GM12873 (cell line): ENCODE data around the gene AMMECR1.
A peak's percentile ranks its signal among the peaks of the same experiment; 100 is the strongest.

Experiments used
- TF ChIP-seq, protein P1 (sequence below): IDR thresholded peaks from 2 replicates; pipeline ENCODE4 v1.5.1; 2012; ENCODE audit warnings: low read depth, mild to moderate bottlenecking, moderate library complexity, low read length, control low read depth; ENCODE audit not compliant: insufficient read depth; ENCODE audit errors: missing control alignments

AMMECR1 gene

DNA sequence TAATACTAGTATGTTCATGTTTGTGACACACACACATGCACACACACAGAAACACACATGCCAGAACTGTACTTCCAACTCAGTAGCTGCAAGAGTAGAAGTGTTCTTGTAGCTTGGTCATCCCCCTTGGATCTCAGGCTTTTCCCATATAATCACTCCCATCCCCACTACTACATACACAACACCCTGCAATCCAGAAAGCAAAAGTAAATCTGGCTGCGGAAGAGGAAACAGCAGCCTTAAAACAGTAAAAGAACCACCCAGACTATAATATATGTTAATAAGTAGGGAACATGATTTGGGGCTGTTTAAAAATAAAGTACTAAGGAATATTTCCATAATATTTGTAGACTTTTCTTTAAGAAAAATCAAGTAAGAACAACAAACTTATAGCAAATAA is 103.2 kb downstream of the AMMECR1 start:
- TF ChIP-seq, protein P1, sequence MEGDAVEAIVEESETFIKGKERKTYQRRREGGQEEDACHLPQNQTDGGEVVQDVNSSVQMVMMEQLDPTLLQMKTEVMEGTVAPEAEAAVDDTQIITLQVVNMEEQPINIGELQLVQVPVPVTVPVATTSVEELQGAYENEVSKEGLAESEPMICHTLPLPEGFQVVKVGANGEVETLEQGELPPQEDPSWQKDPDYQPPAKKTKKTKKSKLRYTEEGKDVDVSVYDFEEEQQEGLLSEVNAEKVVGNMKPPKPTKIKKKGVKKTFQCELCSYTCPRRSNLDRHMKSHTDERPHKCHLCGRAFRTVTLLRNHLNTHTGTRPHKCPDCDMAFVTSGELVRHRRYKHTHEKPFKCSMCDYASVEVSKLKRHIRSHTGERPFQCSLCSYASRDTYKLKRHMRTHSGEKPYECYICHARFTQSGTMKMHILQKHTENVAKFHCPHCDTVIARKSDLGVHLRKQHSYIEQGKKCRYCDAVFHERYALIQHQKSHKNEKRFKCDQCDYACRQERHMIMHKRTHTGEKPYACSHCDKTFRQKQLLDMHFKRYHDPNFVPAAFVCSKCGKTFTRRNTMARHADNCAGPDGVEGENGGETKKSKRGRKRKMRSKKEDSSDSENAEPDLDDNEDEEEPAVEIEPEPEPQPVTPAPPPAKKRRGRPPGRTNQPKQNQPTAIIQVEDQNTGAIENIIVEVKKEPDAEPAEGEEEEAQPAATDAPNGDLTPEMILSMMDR: no peak

DNA sequence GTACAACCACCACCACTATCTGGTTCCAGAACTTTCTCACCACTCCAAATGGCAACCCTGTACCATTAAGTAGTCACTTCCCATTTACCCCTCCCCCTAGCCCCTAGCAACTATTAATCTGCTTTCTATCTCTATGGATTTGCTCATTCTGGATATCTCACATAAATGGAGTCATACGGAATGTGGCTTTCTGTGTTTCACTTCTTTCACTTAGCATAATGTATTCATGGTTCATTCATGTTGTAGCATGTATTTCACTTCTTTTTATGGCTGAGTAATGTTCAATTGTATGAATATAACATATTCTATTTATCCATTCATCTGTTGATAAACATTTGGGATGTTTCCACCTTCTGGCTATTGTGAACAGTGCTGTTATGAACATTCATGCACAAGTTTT is 104.7 kb downstream of the AMMECR1 start:
- TF ChIP-seq, protein P1: no peak

DNA sequence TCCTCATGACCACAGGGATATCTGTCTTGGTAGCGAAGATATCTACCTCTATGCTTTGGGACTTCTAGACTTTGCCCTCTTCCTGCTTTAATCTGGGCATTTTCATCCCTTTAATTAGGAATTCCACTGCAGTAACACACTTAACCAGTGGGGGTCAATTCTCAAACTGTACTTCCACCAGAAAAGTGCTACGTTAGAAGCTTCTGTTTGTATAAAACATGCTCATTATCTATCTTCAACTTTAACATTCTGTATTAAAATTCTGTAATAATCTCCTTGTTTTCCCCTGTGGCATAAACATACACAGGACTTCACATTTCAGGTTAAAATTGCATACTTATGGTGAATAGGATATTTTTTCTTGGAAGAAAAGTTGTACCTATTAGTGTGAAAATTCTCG is 105.6 kb downstream of the AMMECR1 start:
- TF ChIP-seq, protein P1: peak; percentile 29

DNA sequence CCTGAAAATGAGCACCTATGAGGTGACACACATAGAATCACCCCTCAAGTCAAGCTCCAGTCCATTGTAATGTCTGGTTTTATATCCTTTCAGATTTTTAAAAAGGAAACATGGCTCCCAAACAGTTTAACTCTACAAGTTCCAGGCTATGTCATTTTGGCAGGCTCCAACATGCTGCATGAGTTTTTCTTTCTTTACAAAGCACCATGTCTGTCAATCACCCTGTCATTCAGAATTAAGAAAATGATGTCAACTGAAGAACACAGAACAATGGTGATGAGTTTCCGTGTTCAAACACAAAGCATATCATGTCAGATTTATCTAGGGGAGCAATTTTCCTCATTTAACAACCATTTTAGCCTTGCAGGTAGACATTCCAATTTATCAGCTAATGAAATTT is 106.5 kb downstream of the AMMECR1 start:
- TF ChIP-seq, protein P1: no peak

DNA sequence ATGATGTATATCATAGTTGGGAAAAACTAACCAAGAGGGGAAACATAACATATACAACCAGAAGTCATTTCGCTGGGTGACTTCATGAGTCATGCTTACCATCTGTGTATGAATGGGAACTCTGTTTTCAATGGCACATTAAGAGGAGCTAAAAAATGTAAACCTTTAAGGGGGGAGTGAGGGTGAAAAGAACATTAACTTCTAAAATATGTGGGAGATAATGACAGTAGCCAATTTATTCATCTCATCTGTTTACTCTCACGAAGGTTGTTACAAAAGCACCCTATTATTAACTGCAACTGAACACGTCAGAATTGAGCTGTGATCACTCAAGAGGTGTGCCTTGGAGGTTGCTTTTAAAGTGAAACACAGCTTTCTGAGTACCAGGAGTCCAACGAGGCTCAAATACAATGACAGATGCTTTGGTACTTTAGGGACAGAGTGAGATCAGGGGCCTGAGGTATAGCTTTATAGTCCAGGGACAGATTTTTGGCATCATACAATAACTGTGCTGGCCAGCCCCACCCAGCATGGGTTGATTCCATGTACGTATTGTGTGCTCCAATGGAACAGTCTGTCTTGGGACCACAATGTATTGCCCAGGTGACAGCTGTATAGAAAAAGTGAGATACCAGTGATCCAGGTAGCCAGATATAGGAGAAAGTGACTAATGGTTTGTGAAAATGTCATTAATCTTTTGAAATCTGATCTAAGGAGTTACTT is 107.3 kb downstream of the AMMECR1 start:
- TF ChIP-seq, protein P1: no peak

DNA sequence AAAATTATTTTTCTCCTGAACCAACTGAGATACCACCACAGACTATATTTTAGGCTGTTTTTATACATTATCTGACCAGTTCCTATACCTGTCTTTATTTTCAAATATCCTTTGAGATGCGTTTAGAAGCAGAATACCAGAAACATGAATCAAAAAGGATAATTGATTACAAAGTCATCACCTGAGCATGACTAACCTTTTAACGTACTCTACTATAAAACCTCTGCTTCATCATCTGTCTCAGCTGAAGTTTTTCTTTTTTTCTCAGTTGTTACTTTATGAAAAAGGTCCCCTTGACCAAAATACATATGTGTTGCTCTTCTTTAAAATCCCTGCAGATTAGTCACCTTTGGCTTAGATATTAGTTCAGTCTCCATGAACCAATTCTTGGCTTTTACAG is 109.8 kb downstream of the AMMECR1 start:
- TF ChIP-seq, protein P1: no peak

DNA sequence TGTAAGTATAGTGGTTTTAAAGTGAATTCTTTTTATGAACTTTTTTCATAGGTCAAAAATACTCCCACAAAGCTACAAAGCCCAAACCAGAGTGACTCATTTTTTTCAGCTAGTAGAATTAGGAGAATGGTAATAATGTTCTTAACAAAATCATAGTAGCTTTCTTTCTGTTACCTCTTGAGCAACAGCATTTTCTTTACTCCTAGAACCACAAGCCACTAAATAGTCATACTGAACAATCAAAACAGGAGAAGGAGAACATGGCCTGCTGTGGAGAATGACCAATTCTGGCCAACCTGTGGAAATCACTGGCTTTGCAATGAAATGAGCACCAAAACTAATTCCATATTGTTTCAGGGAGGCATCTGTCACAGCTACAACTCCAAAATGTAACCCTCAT is 112.9 kb downstream of the AMMECR1 start:
- TF ChIP-seq, protein P1: no peak
